Measurements from ENCODE around the gene RIMS3.

DNA sequence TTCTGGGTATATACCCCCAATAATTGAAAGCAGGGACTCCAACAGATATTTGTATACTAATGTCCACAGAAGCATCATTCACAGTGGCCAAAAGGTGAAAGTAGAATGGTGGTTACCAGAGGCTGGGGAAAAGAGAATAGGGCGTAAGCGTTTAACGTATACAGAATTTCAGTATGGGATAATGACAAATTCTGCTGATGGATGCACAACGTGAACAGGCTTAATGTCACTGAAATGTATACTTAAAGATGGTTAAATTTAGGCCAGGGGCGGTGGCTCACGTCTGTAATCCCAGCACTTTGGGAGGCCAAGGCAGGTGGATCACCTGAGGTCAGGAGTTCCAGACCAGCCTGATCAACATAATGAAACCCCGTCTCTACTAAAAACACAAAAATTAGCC, 21.6 kb upstream of the RIMS3 start:
- TF ChIP-seq, protein P1, sequence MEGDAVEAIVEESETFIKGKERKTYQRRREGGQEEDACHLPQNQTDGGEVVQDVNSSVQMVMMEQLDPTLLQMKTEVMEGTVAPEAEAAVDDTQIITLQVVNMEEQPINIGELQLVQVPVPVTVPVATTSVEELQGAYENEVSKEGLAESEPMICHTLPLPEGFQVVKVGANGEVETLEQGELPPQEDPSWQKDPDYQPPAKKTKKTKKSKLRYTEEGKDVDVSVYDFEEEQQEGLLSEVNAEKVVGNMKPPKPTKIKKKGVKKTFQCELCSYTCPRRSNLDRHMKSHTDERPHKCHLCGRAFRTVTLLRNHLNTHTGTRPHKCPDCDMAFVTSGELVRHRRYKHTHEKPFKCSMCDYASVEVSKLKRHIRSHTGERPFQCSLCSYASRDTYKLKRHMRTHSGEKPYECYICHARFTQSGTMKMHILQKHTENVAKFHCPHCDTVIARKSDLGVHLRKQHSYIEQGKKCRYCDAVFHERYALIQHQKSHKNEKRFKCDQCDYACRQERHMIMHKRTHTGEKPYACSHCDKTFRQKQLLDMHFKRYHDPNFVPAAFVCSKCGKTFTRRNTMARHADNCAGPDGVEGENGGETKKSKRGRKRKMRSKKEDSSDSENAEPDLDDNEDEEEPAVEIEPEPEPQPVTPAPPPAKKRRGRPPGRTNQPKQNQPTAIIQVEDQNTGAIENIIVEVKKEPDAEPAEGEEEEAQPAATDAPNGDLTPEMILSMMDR (IDR thresholded peaks at IDR 0.05), result no peak
- TF ChIP-seq POLR2A (IDR thresholded peaks at IDR 0.05), result no peak

Measured in Peyer's patch (tissue), 4 donors.